ENCODE measurements around the gene TP53BP1.

Gene TP53BP1

DNA sequence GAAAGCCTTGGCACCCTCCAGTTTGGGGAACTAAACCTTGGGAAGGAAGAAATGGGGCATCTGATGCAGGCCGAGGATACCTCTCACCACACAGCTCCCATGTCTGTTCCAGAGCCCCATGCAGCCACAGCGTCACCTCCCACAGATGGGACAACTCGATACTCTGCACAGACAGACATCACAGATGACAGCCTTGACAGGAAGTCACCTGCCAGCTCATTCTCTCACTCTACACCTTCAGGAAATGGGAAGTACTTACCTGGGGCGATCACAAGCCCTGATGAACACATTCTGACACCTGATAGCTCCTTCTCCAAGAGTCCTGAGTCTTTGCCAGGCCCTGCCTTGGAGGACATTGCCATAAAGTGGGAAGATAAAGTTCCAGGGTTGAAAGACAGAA lies 32.2 kb upstream of the TP53BP1 start:
- H3K27ac ChIP-seq, result no peak overlapping the region
- TF ChIP-seq ZFX (IDR thresholded peaks at IDR 0.05) (no peak), CTCF (conservative IDR thresholded peaks at IDR 0.05) (no peak)

DNA sequence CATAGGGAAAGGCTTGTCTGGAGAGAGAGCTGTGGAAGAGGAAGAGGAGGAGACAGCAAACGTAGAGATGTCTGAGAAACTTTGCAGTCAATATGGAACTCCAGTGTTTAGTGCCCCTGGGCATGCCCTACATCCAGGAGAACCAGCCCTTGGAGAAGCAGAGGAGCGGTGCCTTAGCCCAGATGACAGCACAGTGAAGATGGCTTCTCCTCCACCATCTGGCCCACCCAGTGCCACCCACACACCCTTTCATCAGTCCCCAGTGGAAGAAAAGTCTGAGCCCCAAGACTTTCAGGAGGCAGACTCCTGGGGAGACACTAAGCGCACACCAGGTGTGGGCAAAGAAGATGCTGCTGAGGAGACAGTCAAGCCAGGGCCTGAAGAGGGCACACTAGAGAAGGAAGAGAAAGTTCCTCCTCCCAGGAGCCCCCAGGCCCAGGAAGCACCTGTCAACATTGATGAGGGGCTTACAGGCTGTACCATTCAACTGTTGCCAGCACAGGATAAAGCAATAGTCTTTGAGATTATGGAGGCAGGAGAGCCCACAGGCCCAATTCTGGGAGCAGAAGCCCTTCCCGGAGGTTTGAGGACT lies 31.4 kb upstream of the TP53BP1 start:
- no peak for TF ChIP-seq CTCF (conservative IDR thresholded peaks at IDR 0.05)
- no peak for TF ChIP-seq ZFX (IDR thresholded peaks at IDR 0.05)
- no peak overlapping the region for H3K27ac ChIP-seq

- no peak overlapping the region for H3K27ac ChIP-seq
- TF ChIP-seq ZFX (IDR thresholded peaks at IDR 0.05), result no peak
- TF ChIP-seq CTCF (conservative IDR thresholded peaks at IDR 0.05), result no peak
These were observed 30.7 kb upstream of the TP53BP1 start for GRCh38 chr15:43523646-43524045.

DNA sequence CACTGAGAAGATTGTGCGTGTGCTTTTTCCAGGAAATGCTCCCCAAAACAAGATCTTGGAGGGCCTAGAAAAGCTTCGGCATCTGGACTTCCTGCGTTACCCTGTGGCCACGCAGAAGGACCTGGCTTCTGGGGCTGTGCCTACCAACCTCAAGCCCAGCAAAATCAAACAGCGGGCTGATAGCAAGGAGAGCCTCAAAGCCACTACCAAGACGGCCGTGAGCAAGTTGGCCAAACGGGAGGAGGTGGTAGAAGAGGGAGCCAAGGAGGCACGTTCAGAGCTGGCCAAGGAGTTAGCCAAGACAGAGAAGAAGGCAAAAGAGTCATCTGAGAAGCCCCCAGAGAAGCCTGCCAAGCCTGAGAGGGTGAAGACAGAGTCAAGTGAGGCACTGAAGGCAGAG lies 29.3 kb upstream of the TP53BP1 start:
- H3K27ac ChIP-seq, result no peak overlapping the region
- no peak for TF ChIP-seq ZFX (IDR thresholded peaks at IDR 0.05)
- TF ChIP-seq CTCF (conservative IDR thresholded peaks at IDR 0.05), result no peak

DNA sequence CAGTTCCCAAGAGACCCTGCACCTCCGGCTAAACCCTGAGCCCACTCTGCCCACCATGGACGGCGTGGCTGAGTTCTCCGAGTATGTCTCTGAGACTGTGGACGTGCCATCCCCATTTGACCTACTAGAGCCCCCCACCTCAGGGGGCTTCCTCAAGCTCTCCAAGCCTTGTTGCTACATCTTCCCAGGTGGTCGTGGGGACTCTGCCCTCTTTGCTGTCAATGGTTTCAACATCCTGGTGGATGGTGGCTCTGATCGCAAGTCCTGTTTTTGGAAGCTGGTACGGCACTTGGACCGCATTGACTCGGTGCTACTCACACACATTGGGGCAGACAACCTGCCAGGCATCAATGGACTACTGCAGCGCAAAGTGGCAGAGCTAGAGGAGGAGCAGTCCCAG lies 28.5 kb upstream of the TP53BP1 start:
- TF ChIP-seq ZFX (IDR thresholded peaks at IDR 0.05) (no peak), CTCF (conservative IDR thresholded peaks at IDR 0.05) (no peak)
- no peak overlapping the region for H3K27ac ChIP-seq

DNA sequence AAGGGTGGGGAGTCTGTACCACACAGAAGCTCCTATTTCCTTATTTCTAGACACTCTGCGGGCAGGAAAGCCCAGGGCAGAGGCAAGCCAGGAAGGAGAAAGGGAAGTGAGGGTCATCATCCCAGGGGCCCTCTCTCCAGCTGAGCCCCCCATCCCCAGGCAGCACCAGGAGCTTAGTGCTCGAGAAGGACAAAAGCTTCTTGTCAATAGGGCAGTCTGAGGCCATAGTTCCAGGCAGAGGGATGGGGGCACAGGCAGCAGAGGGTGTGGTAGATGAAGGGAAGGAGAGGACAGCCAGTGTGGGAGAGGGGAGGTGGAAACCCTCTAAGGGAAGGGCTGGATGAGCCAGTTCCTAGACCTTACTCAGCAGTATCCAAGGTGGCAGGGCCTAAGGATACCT lies 27.2 kb upstream of the TP53BP1 start:
- no peak for TF ChIP-seq ZFX (IDR thresholded peaks at IDR 0.05)
- TF ChIP-seq CTCF (conservative IDR thresholded peaks at IDR 0.05), result no peak
- H3K27ac ChIP-seq, result no peak overlapping the region

GRCh38 chr15:43519196-43519595 lies 26.2 kb upstream of the TP53BP1 start:
- H3K27ac ChIP-seq, result no peak overlapping the region
- no peak for TF ChIP-seq CTCF (conservative IDR thresholded peaks at IDR 0.05)
- TF ChIP-seq ZFX (IDR thresholded peaks at IDR 0.05), result no peak
